Activated naive CD8-positive, alpha-beta T cell treated with anti-CD3 and anti-CD28 coated beads, Interleukin-2, amount 50 U/mL, for 24 hours (primary cell): ENCODE measurements around the gene ODAD3.

Experiments used
- ATAC-seq: fragments of 150-1000 bp; cut with Tn5 transposase; one replicate; pipeline ENCODE4 v1.10.0; 2021
- DNase-seq: peaks from one replicate; pipeline ENCODE4 v3.0.0; 2021
- H3K27ac Mint-ChIP-seq: one replicate; pipeline ENCODE4 v1.8.0; 2021; ENCODE audit warnings: mild to moderate bottlenecking, mixed read lengths
- H3K27me3 Mint-ChIP-seq: one replicate; pipeline ENCODE4 v1.8.0; 2021; ENCODE audit warnings: mixed read lengths
- H3K36me3 Mint-ChIP-seq: one replicate; pipeline ENCODE4 v1.8.0; 2021; ENCODE audit warnings: low read depth, mixed read lengths
- H3K4me1 Mint-ChIP-seq: one replicate; pipeline ENCODE4 v1.8.0; 2021; ENCODE audit warnings: mixed read lengths
- H3K4me3 Mint-ChIP-seq: one replicate; pipeline ENCODE4 v1.8.0; 2021; ENCODE audit warnings: mild to moderate bottlenecking, moderate library complexity, mixed read lengths
- H3K9me3 Mint-ChIP-seq: one replicate; pipeline ENCODE4 v1.8.0; 2021; ENCODE audit warnings: mixed read lengths

ODAD3 gene

GRCh38 chr19:11370744-11371143 lies 64.2 kb downstream of the ODAD3 start:
- Mint-ChIP-seq H3K4me1 (peaks cover 8% of the 10 kb centered on the region), H3K36me3 (peaks cover 5% of the 10 kb centered on the region), H3K27me3 (no peaks in the 10 kb centered on the region), H3K9me3 (no peaks in the 10 kb centered on the region), H3K4me3 (no peak overlapping the region), H3K27ac (no peak overlapping the region)
- DNase-seq = no peak
- ATAC-seq = no peak
